H1 (cell line): ENCODE measurements around the gene OR10K1. TPM values are rescaled to one million over a fixed set of nuclear protein-coding genes. Genes with fewer than 3 reads are reported as not detected.

Source experiments
- RAD21 ChIP-seq, 2 experiments: IDR thresholded peaks in 1 of 2; conservative IDR thresholded peaks in 1 of 2; 2 replicates each; pipeline ENCODE4 v1.6.1; 2011; ENCODE audit warnings: low read depth in 2 of 2, low read length in 2 of 2, improper control_type of control experiment in 1 of 2, inconsistent platforms in 1 of 2, mild to moderate bottlenecking in 1 of 2, moderate library complexity in 1 of 2
- SRF ChIP-seq: IDR thresholded peaks from 2 replicates; pipeline ENCODE4 v1.6.1; 2011; ENCODE audit warnings: mild to moderate bottlenecking, low read depth, low read length, moderate library complexity
- TCF12 ChIP-seq: IDR thresholded peaks from 2 replicates; pipeline ENCODE4 v1.6.1; 2011; ENCODE audit warnings: low read depth, mild to moderate bottlenecking, low read length
- polyA plus RNA-seq, 7 experiments: library from polyadenylated mRNA; depleted of rRNA in 3 of 7; stranded (reverse) in 5 of 7; unstranded in 2 of 7; fragments of >200 nt in 5 of 7; fragments of 200-250 nt in 2 of 7; gene quantifications; 1 replicate in 5 of 7; 2 replicates in 1 of 7; 4 replicates in 1 of 7; pipeline versions ENCODE4 v1.2.1 to v1.2.3, GENCODE V29; 2011 to 2013; ENCODE audit warnings: missing spikeins in 2 of 7, mixed read lengths in 2 of 7
- total RNA-seq: library from RNA; stranded (reverse); fragmentation: NEBNext Ultra II Directional; extraction: Animal tissue kit (Norgen Biotek cat#: 25700); gene quantifications from 2 replicates; pipeline ENCODE4 v1.2.1, GENCODE V29; 2021

The OR10K1 gene
- total and polyA plus RNA-seq, 2 of the 8 experiments (the other 6 are each of a cell fraction or from before 2014, with no cell fraction given), result not detected

GRCh38 chr1:158496374-158496773 is 34.7 kb downstream of the OR10K1 start (continued):
- peak; percentile 85 to 88 for TF ChIP-seq RAD21 (IDR thresholded peaks at IDR 0.05 in 1 of 2, conservative IDR thresholded peaks at IDR 0.05 in 1 of 2; ENCODE audit: low read depth in 2 of 2, low read length in 2 of 2)
- TF ChIP-seq SRF, result no peak
- TF ChIP-seq TCF12, result no peak
